ENCODE measurements around the gene NPM3.

Gene NPM3

GRCh38 chr10:101767966-101768790 is 15.1 kb downstream of the NPM3 start:
- Histone ChIP-seq H3K27ac (no peak overlapping the region), H3K4me3 (no peak overlapping the region), H3K9me3 (ENCODE audit: low read depth, low read length) (no peaks in the 10 kb centered on the region), H3K9ac (ENCODE audit: insufficient read length) (no peak overlapping the region), H3K36me3 (ENCODE audit: insufficient read depth, low read length) (no peaks in the 10 kb centered on the region)
- TF ChIP-seq POLR2AphosphoS5 (IDR thresholded peaks at IDR 0.05; ENCODE audit: borderline replicate concordance, low read depth, low read length), result no peak
- TF ChIP-seq EZH2 (IDR thresholded peaks at IDR 0.05), result no peak
- TF ChIP-seq FOXP2 (optimal IDR thresholded peaks at IDR 0.05; ENCODE audit: control extremely low read depth, extremely low read length, insufficient read depth), result no peak
- no peak for DNase-seq (ENCODE audit: low read depth, low spot score)

- TF ChIP-seq FOXP2 (optimal IDR thresholded peaks at IDR 0.05; ENCODE audit: control extremely low read depth, extremely low read length, insufficient read depth), result no peak
- TF ChIP-seq POLR2AphosphoS5 (IDR thresholded peaks at IDR 0.05; ENCODE audit: borderline replicate concordance, low read depth, low read length), result no peak
- no peak for TF ChIP-seq EZH2 (IDR thresholded peaks at IDR 0.05)
- DNase-seq (ENCODE audit: low read depth, low spot score), result no peak
- Histone ChIP-seq H3K27ac (no peak overlapping the region), H3K4me3 (no peak overlapping the region), H3K36me3 (ENCODE audit: insufficient read depth, low read length) (no peaks in the 10 kb centered on the region), H3K9me3 (ENCODE audit: low read depth, low read length) (no peaks in the 10 kb centered on the region), H3K9ac (ENCODE audit: insufficient read length) (no peak overlapping the region)
Observed at GRCh38 chr10:101767600-101767945, 15.7 kb downstream of the NPM3 start.

- no peak for TF ChIP-seq EZH2 (IDR thresholded peaks at IDR 0.05)
- no peak for TF ChIP-seq FOXP2 (optimal IDR thresholded peaks at IDR 0.05; ENCODE audit: control extremely low read depth, extremely low read length, insufficient read depth)
- no peak for TF ChIP-seq POLR2AphosphoS5 (IDR thresholded peaks at IDR 0.05; ENCODE audit: borderline replicate concordance, low read depth, low read length)
- Histone ChIP-seq H3K4me3 (no peak overlapping the region), H3K9ac (ENCODE audit: insufficient read length) (no peak overlapping the region), H3K9me3 (ENCODE audit: low read depth, low read length) (no peaks in the 10 kb centered on the region), H3K27ac (no peak overlapping the region), H3K36me3 (ENCODE audit: insufficient read depth, low read length) (no peaks in the 10 kb centered on the region)
- DNase-seq (ENCODE audit: low read depth, low spot score), result no peak
Observed at GRCh38 chr10:101766753-101767599, 16.3 kb downstream of the NPM3 start.

- DNase-seq (ENCODE audit: low read depth, low spot score), result no peak
- H3K4me3 ChIP-seq, result no peak overlapping the region
- TF ChIP-seq EZH2 (IDR thresholded peaks at IDR 0.05) (no peak), POLR2AphosphoS5 (IDR thresholded peaks at IDR 0.05; ENCODE audit: borderline replicate concordance, low read depth, low read length) (no peak), FOXP2 (optimal IDR thresholded peaks at IDR 0.05; ENCODE audit: control extremely low read depth, extremely low read length, insufficient read depth) (no peak)
Observed at GRCh38 chr10:101766306-101766705, 16.9 kb downstream of the NPM3 start.

GRCh38 chr10:101763141-101763846 is 20.0 kb downstream of the NPM3 start:
- DNase-seq (ENCODE audit: low read depth, low spot score), result no peak
- no peak overlapping the region for H3K4me3 ChIP-seq
- TF ChIP-seq FOXP2 (optimal IDR thresholded peaks at IDR 0.05; ENCODE audit: control extremely low read depth, extremely low read length, insufficient read depth), result no peak
- TF ChIP-seq POLR2AphosphoS5 (IDR thresholded peaks at IDR 0.05; ENCODE audit: borderline replicate concordance, low read depth, low read length), result no peak
- no peak overlapping the region for H3K27ac ChIP-seq
- H3K36me3 ChIP-seq (ENCODE audit: insufficient read depth, low read length), result no peaks in the 10 kb centered on the region
- H3K9ac ChIP-seq (ENCODE audit: insufficient read length), result no peak overlapping the region
- no peaks in the 10 kb centered on the region for H3K9me3 ChIP-seq (ENCODE audit: low read depth, low read length)

More at GRCh38 chr10:101766306-101766705, 16.9 kb downstream of the NPM3 start:
- H3K9ac ChIP-seq (ENCODE audit: insufficient read length), result no peak overlapping the region
- H3K36me3 ChIP-seq (ENCODE audit: insufficient read depth, low read length), result no peaks in the 10 kb centered on the region
- H3K27ac ChIP-seq, result no peak overlapping the region
- no peaks in the 10 kb centered on the region for H3K9me3 ChIP-seq (ENCODE audit: low read depth, low read length)

- no peak for DNase-seq (ENCODE audit: low read depth, low spot score)
- TF ChIP-seq EZH2 (IDR thresholded peaks at IDR 0.05) (no peak), POLR2AphosphoS5 (IDR thresholded peaks at IDR 0.05; ENCODE audit: borderline replicate concordance, low read depth, low read length) (no peak), FOXP2 (optimal IDR thresholded peaks at IDR 0.05; ENCODE audit: control extremely low read depth, extremely low read length, insufficient read depth) (no peak)
- Histone ChIP-seq H3K9ac (ENCODE audit: insufficient read length) (no peak overlapping the region), H3K9me3 (ENCODE audit: low read depth, low read length) (no peaks in the 10 kb centered on the region), H3K27ac (no peak overlapping the region), H3K4me3 (no peak overlapping the region), H3K36me3 (ENCODE audit: insufficient read depth, low read length) (no peaks in the 10 kb centered on the region)
Observed at GRCh38 chr10:101762736-101763135, 20.5 kb downstream of the NPM3 start.

- no peaks in the 10 kb centered on the region for H3K36me3 ChIP-seq (ENCODE audit: insufficient read depth, low read length)
- no peak overlapping the region for H3K9ac ChIP-seq (ENCODE audit: insufficient read length)
Observed at GRCh38 chr10:101761226-101761625, 22.0 kb downstream of the NPM3 start.

GRCh38 chr10:101760510-101760909 is 22.7 kb downstream of the NPM3 start:
- H3K36me3 ChIP-seq (ENCODE audit: insufficient read depth, low read length), result no peaks in the 10 kb centered on the region
- no peak for TF ChIP-seq EZH2 (IDR thresholded peaks at IDR 0.05)
- TF ChIP-seq POLR2AphosphoS5 (IDR thresholded peaks at IDR 0.05; ENCODE audit: borderline replicate concordance, low read depth, low read length), result no peak
- TF ChIP-seq FOXP2 (optimal IDR thresholded peaks at IDR 0.05; ENCODE audit: control extremely low read depth, extremely low read length, insufficient read depth), result no peak
- no peak for DNase-seq (ENCODE audit: low read depth, low spot score)
- H3K9ac ChIP-seq (ENCODE audit: insufficient read length), result no peak overlapping the region
- H3K27ac ChIP-seq, result no peak overlapping the region
- H3K9me3 ChIP-seq (ENCODE audit: low read depth, low read length), result no peaks in the 10 kb centered on the region
- H3K4me3 ChIP-seq, result no peak overlapping the region

More at GRCh38 chr10:101761226-101761625, 22.0 kb downstream of the NPM3 start:
- Histone ChIP-seq H3K9me3 (ENCODE audit: low read depth, low read length) (no peaks in the 10 kb centered on the region), H3K27ac (no peak overlapping the region), H3K4me3 (no peak overlapping the region)
- TF ChIP-seq EZH2 (IDR thresholded peaks at IDR 0.05) (no peak), POLR2AphosphoS5 (IDR thresholded peaks at IDR 0.05; ENCODE audit: borderline replicate concordance, low read depth, low read length) (no peak), FOXP2 (optimal IDR thresholded peaks at IDR 0.05; ENCODE audit: control extremely low read depth, extremely low read length, insufficient read depth) (no peak)
- DNase-seq (ENCODE audit: low read depth, low spot score), result no peak
